ENCODE results near the gene CDC37. TPM values are rescaled to one million over a fixed set of nuclear protein-coding genes. Genes with fewer than 3 reads are reported as not detected.

Gene CDC37
- total and polyA plus RNA-seq, 2 experiments from 2014 or later: 144 to 196 TPM

GRCh38 chr19:10343495-10343894 lies 59.8 kb downstream of the CDC37 start:
- no peaks in the 10 kb centered on the region for H4K20me1 ChIP-seq (ENCODE audit: insufficient read depth, poor library complexity, severe bottlenecking)
- DNase-seq (ENCODE audit: low spot score): no peak
- H3K36me3 ChIP-seq (replicated peaks; ENCODE audit: insufficient read depth, low read depth): no peaks in the 10 kb centered on the region
- H3K4me3 ChIP-seq: no peak overlapping the region
- H3K27me3 ChIP-seq: no peaks in the 10 kb centered on the region
- TF ChIP-seq CTCF (IDR thresholded peaks at IDR 0.05; ENCODE audit: poor library complexity) (no peak), EZH2 (IDR thresholded peaks at IDR 0.05; ENCODE audit: borderline replicate concordance) (no peak), EZH2phosphoT487 (IDR thresholded peaks at IDR 0.05; ENCODE audit: low read depth, severe bottlenecking, unreplicated experiment) (no peak)
- H3K79me2 ChIP-seq: no peaks in the 10 kb centered on the region
- H3K27ac ChIP-seq: no peak overlapping the region
- no peak overlapping the region for H3K4me2 ChIP-seq
- no peaks in the 10 kb centered on the region for H3K9me2 ChIP-seq (replicated peaks; ENCODE audit: insufficient read depth)
- no peak overlapping the region for H2AFZ ChIP-seq
- H3K4me1 ChIP-seq (ENCODE audit: insufficient read depth): no peaks in the 10 kb centered on the region
- H3K9me3 ChIP-seq (ENCODE audit: low read depth): no peaks in the 10 kb centered on the region
- 90% methylated on average over 2 of the region's 2 CpGs for WGBS (ENCODE audit: low lambda C conversion rate, missing lambda C conversion rate)

MicroRNA genes within 50 kb of the gene (microRNA counts, 767-probe panel; counts per million panel counts)
- not detected for microRNA hsa-miR-1181

Small RNA genes lying within 50 kb of the gene (microRNA-seq; reads per million reads assigned to microRNA genes)
- 1.3 reads per million for gene MIR1181

Other genes with a start within 250 kb of the CDC37 start
- 35.2 and 55.2 TPM in 2 replicates for gene DNMT1, start 208.6 kb downstream of the CDC37 start, total RNA-seq
- 62.3 and 63.5 TPM in 2 replicates for gene DNMT1, start 208.6 kb downstream of the CDC37 start, polyA plus RNA-seq
- 14.9 and 16.1 TPM in 2 replicates for gene S1PR2, start 172.2 kb downstream of the CDC37 start, total RNA-seq
- 8.6 and 11.4 TPM in 2 replicates for gene S1PR2, start 172.2 kb downstream of the CDC37 start, polyA plus RNA-seq
- gene MRPL4, start 151.3 kb downstream of the CDC37 start, total RNA-seq: 40.1 and 43.7 TPM in 2 replicates
- 51.4 and 64.1 TPM in 2 replicates for gene MRPL4, start 151.3 kb downstream of the CDC37 start, polyA plus RNA-seq
- 19.9 and 25.6 TPM in 2 replicates for gene ICAM1, start 132.4 kb downstream of the CDC37 start, total RNA-seq
- gene ICAM1, start 132.4 kb downstream of the CDC37 start, polyA plus RNA-seq: 19.6 and 25.2 TPM in 2 replicates
- gene ICAM4, start 116.6 kb downstream of the CDC37 start, total RNA-seq: 4.5 and 7.9 TPM in 2 replicates
- 1.6 and 5.6 TPM in 2 replicates for gene ICAM4, start 116.6 kb downstream of the CDC37 start, polyA plus RNA-seq
- gene ICAM5, start 113.6 kb downstream of the CDC37 start, total RNA-seq: 0.23 and 0.92 TPM in 2 replicates
- gene ICAM5, start 113.6 kb downstream of the CDC37 start, polyA plus RNA-seq: 0.57 and 3.3 TPM in 2 replicates
- 2.6 and 5.8 TPM in 2 replicates for gene ZGLP1, start 93.7 kb downstream of the CDC37 start, total RNA-seq
- gene ZGLP1, start 93.7 kb downstream of the CDC37 start, polyA plus RNA-seq: 10.3 TPM in 2 replicates
- gene FDX2, start 87.5 kb downstream of the CDC37 start, total RNA-seq: 16.9 and 24.9 TPM in 2 replicates
- gene FDX2, start 87.5 kb downstream of the CDC37 start, polyA plus RNA-seq: 45.1 and 49.3 TPM in 2 replicates
- 11.7 and 16.4 TPM in 2 replicates for gene RAVER1, start 70.0 kb downstream of the CDC37 start, total RNA-seq
- 35.5 and 42.0 TPM in 2 replicates for gene RAVER1, start 70.0 kb downstream of the CDC37 start, polyA plus RNA-seq
- 5.2 and 5.3 TPM in 2 replicates for gene ICAM3, start 63.9 kb downstream of the CDC37 start, total RNA-seq
- gene ICAM3, start 63.9 kb downstream of the CDC37 start, polyA plus RNA-seq: 11.7 and 16.8 TPM in 2 replicates
- 52.4 and 63.6 TPM in 2 replicates for gene TYK2, start 23.0 kb downstream of the CDC37 start, total RNA-seq
- gene TYK2, start 23.0 kb downstream of the CDC37 start, polyA plus RNA-seq: 94.3 and 108 TPM in 2 replicates
- gene PDE4A, start 17.0 kb upstream of the CDC37 start, total RNA-seq: 1.3 and 2.8 TPM in 2 replicates
- 4.3 and 5.8 TPM in 2 replicates for gene PDE4A, start 17.0 kb upstream of the CDC37 start, polyA plus RNA-seq
- gene KEAP1, start 99.8 kb upstream of the CDC37 start, total RNA-seq: 47.2 and 48.2 TPM in 2 replicates
- 44.7 and 66.8 TPM in 2 replicates for gene KEAP1, start 99.8 kb upstream of the CDC37 start, polyA plus RNA-seq
- gene S1PR5, start 113.9 kb upstream of the CDC37 start, total RNA-seq: 0.17 and 0.56 TPM in 2 replicates
- gene S1PR5, start 113.9 kb upstream of the CDC37 start, polyA plus RNA-seq: 0.38 and 0.75 TPM in 2 replicates
- gene ATG4D, start 140.4 kb upstream of the CDC37 start, total RNA-seq: 13.1 and 24.1 TPM in 2 replicates
- 34.5 and 40.0 TPM in 2 replicates for gene ATG4D, start 140.4 kb upstream of the CDC37 start, polyA plus RNA-seq
- gene KRI1, start 162.5 kb upstream of the CDC37 start, total RNA-seq: 7.8 and 9.2 TPM in 2 replicates
- gene KRI1, start 162.5 kb upstream of the CDC37 start, polyA plus RNA-seq: 18.3 and 22.0 TPM in 2 replicates
- gene CDKN2D, start 165.4 kb upstream of the CDC37 start, total RNA-seq: 5.0 and 6.4 TPM in 2 replicates
- gene CDKN2D, start 165.4 kb upstream of the CDC37 start, polyA plus RNA-seq: 13.9 and 15.0 TPM in 2 replicates
- gene AP1M2, start 183.8 kb upstream of the CDC37 start, total RNA-seq: 63.7 and 66.5 TPM in 2 replicates
- gene AP1M2, start 183.8 kb upstream of the CDC37 start, polyA plus RNA-seq: 67.4 and 69.4 TPM in 2 replicates
- 37.2 and 44.4 TPM in 2 replicates for gene SLC44A2, start 222.0 kb upstream of the CDC37 start, total RNA-seq
- gene SLC44A2, start 222.0 kb upstream of the CDC37 start, polyA plus RNA-seq: 91.3 and 100 TPM in 2 replicates